Spleen (tissue), 11 donors: Measurements from ENCODE around the gene GRAMD1B. TPM values are rescaled to one million over a fixed set of nuclear protein-coding genes. Genes with fewer than 3 reads are reported as not detected.
A peak's percentile ranks its signal among the peaks of the same experiment; 100 is the strongest.
"Not testable (repeated sequence)": the region's sequence is repeated elsewhere in the genome, so short reads cannot be mapped to it uniquely, and the experiment has no call there.

Experiments
- DNase-seq: peaks from one replicate; pipeline ENCODE4 v3.0.0-alpha.2; 2020
- H3K27ac ChIP-seq, 8 donors: fragments of 200-600 bp; sonication (generic) in 7 of 8; 1 replicate in 4 of 8; 2 replicates in 4 of 8; pipeline versions ENCODE4 v1.5.0 to v1.8.0; 2016 to 2021; ENCODE audit warnings: inconsistent platforms in 4 of 8, mild to moderate bottlenecking in 4 of 8, moderate library complexity in 1 of 8
- H3K27me3 ChIP-seq, 7 donors: fragments of 200-600 bp; sonication (generic) in 6 of 7; replicated peaks in 1 of 7; 1 replicate in 4 of 7; 2 replicates in 3 of 7; pipeline versions ENCODE4 v1.5.0 to v1.8.0; 2016 to 2021; ENCODE audit warnings: inconsistent platforms in 3 of 7, mild to moderate bottlenecking in 1 of 7
- H3K36me3 ChIP-seq, 6 donors: fragments of 200-600 bp; sonication (generic) in 5 of 6; 1 replicate in 4 of 6; 2 replicates in 2 of 6; pipeline versions ENCODE4 v1.5.0 to v1.8.0; 2016 to 2021; ENCODE audit warnings: inconsistent platforms in 2 of 6
- H3K4me1 ChIP-seq, 6 donors: fragments of 200-600 bp; sonication (generic) in 5 of 6; 1 replicate in 3 of 6; 2 replicates in 3 of 6; pipeline versions ENCODE4 v1.5.0 to v1.8.0; 2016 to 2021; ENCODE audit warnings: inconsistent platforms in 3 of 6
- H3K4me3 ChIP-seq, 8 donors: fragments of 200-600 bp; sonication (generic) in 7 of 8; 1 replicate in 4 of 8; 2 replicates in 4 of 8; pipeline versions ENCODE4 v1.5.0 to v1.8.0; 2016 to 2021; ENCODE audit warnings: inconsistent platforms in 4 of 8, mild to moderate bottlenecking in 4 of 8, moderate library complexity in 2 of 8
- H3K9me3 ChIP-seq, 8 donors: fragments of 200-600 bp; sonication (generic) in 7 of 8; 1 replicate in 4 of 8; 2 replicates in 4 of 8; pipeline versions ENCODE4 v1.5.0 to v1.8.0; 2016 to 2021; ENCODE audit warnings: inconsistent platforms in 4 of 8
- CTCF ChIP-seq, 11 experiments: fragments of 200-600 bp in 7 of 11; fragments of 450-650 bp in 4 of 11; sonication (generic) in 4 of 11; IDR thresholded peaks in 8 of 11; conservative IDR thresholded peaks in 3 of 11; 1 replicate in 7 of 11; 2 replicates in 4 of 11; pipeline versions ENCODE4 v1.4.0 to v1.8.0; 2016 to 2021; ENCODE audit warnings: antibody characterized with exemption in 11 of 11, inconsistent platforms in 4 of 11, mild to moderate bottlenecking in 1 of 11
- POLR2A ChIP-seq, 3 donors: fragments of 450-650 bp; IDR thresholded peaks; one replicate each; pipeline ENCODE4 v1.5.1; 2017; ENCODE audit warnings: antibody characterized with exemption in 3 of 3, mild to moderate bottlenecking in 1 of 3
- POLR2AphosphoS5 ChIP-seq, 3 donors: sonication (generic); formaldehyde crosslinking; IDR thresholded peaks; one replicate each; pipeline ENCODE4 v1.5.1; 2017; ENCODE audit warnings: antibody characterized with exemption in 3 of 3
- WGBS, 5 donors: extraction: QIAGEN DNeasy Blood & Tissue Kit in 3 of 5; methylation state at CpG; one replicate each; pipeline versions ENCODE4 v1.1.5 to v1.1.7; 2013 to 2018; 5-methylcytosine and 5-hydroxymethylcytosine counted together
- intact Hi-C: fragments of 100-400 bp; cut with DNase I; formaldehyde crosslinking; loops from one replicate; pipeline ENCODE4 v1.15.0; 2023; ENCODE audit warnings: low total_unique reads
- polyA plus RNA-seq, 3 donors: library from polyadenylated mRNA; stranded (reverse); fragments of 200-250 nt; gene quantifications; one replicate each; pipeline ENCODE4 v1.2.1, GENCODE V29; 2013
- total RNA-seq, 7 donors: library from RNA; depleted of rRNA in 3 of 7; stranded (reverse); fragments of >200 nt in 3 of 7; fragmentation: NEBNext Ultra II Directional in 4 of 7; extraction: Animal tissue kit (Norgen Biotek cat#: 25700) in 4 of 7; gene quantifications; one replicate each; pipeline versions ENCODE4 v1.1.0 to v1.2.1, GENCODE V29; 2016 to 2021
- donor health status: healthy with polysubstance abuse.
- donor health status: DM: no; HTN: no; CAD: no; lungs with moderate emphysema.
- donor health status: DM: no; HTN: no; CAD: no.
- donor health status: Bipolar disorder and iron deficiency.
- donor health status: healthy.
- donor health status: DM: no; HTN: no; CAD: no.
- donor health status: DM: yes; HTN: yes; CAD: no.

Gene GRAMD1B
- total and polyA plus RNA-seq, 10 donors: 1.7 to 15.6 (median 7.5) TPM

GRCh38 chr11:123509737-123510578 is 79.9 kb downstream of the GRAMD1B start:
- H3K27me3 ChIP-seq: peaks cover 0 to 5% (median 0%) of the 10 kb centered on the region in 7 donors
- no peaks in the 10 kb centered on the region for H3K36me3 ChIP-seq
- no peak overlapping the region for H3K27ac ChIP-seq
- WGBS, 5 donors: 79 to 95% (median 80%) methylated on average over 14 to 18 of the region's 18 CpGs
- peaks cover 0 to 7% (median 1%) of the 10 kb centered on the region in 6 donors for H3K4me1 ChIP-seq
- intact Hi-C loops: no loop called here
- TF ChIP-seq POLR2A (IDR thresholded peaks at IDR 0.05) (no peak), CTCF (IDR thresholded peaks at IDR 0.05 in 8 of 11, conservative IDR thresholded peaks at IDR 0.05 in 3 of 11) (no peak), POLR2AphosphoS5 (IDR thresholded peaks at IDR 0.05) (no peak)
- H3K9me3 ChIP-seq: no peaks in the 10 kb centered on the region
- no peak for DNase-seq
- H3K4me3 ChIP-seq: no peak overlapping the region

- 89 to 97% (median 96%) methylated on average over 13 of the region's 13 CpGs for WGBS, 5 donors
- no peak for DNase-seq
- Histone ChIP-seq H3K9me3 (no peaks in the 10 kb centered on the region), H3K4me3 (no peak overlapping the region), H3K36me3 (no peaks in the 10 kb centered on the region), H3K27ac (no peak overlapping the region), H3K4me1 (peaks cover 0 to 7% (median 1%) of the 10 kb centered on the region in 6 donors), H3K27me3 (peaks cover 0 to 5% (median 0%) of the 10 kb centered on the region in 7 donors)
- no peak for TF ChIP-seq POLR2A (IDR thresholded peaks at IDR 0.05)
- TF ChIP-seq POLR2AphosphoS5 (IDR thresholded peaks at IDR 0.05): no peak
- TF ChIP-seq CTCF (IDR thresholded peaks at IDR 0.05 in 8 of 11, conservative IDR thresholded peaks at IDR 0.05 in 3 of 11): no peak
- intact Hi-C loops: no loop called here
Measured at GRCh38 chr11:123510579-123510905, 80.5 kb downstream of the GRAMD1B start.

- no peak overlapping the region for H3K4me3 ChIP-seq
- no peak overlapping the region for H3K27ac ChIP-seq
- H3K27me3 ChIP-seq: peaks cover 0 to under 1% (median 0%) of the 10 kb centered on the region in 7 donors
- 22 to 45% (median 26%) methylated on average over 8 to 14 of the region's 14 CpGs for WGBS, 5 donors
- peaks cover 0 to 7% (median 1%) of the 10 kb centered on the region in 6 donors for H3K4me1 ChIP-seq
- TF ChIP-seq CTCF (IDR thresholded peaks at IDR 0.05 in 8 of 11, conservative IDR thresholded peaks at IDR 0.05 in 3 of 11) (peak in 10 of 11 experiments; percentile 45 to 87 (median 78)), POLR2AphosphoS5 (IDR thresholded peaks at IDR 0.05) (peak in 2 of 3 donors; percentile 20 to 42), POLR2A (IDR thresholded peaks at IDR 0.05) (no peak)
- H3K36me3 ChIP-seq: no peaks in the 10 kb centered on the region
- intact Hi-C loops: no loop called here
- peak; percentile 90 for DNase-seq
- H3K9me3 ChIP-seq: no peaks in the 10 kb centered on the region
Measured at GRCh38 chr11:123511037-123511870, 81.2 kb downstream of the GRAMD1B start.

- peaks cover 0 to 19% (median 10%) of the 10 kb centered on the region in 6 donors for H3K4me1 ChIP-seq
- H3K9me3 ChIP-seq, H3K4me3 ChIP-seq, H3K27me3 ChIP-seq, H3K27ac ChIP-seq, intact Hi-C loops, DNase-seq, H3K36me3 ChIP-seq: not testable (repeated sequence)
Measured at GRCh38 chr11:123513309-123513708, 83.2 kb downstream of the GRAMD1B start.
